GM12878 (cell line): Measurements from ENCODE around the gene SMCO4. TPM values are rescaled to one million over a fixed set of nuclear protein-coding genes. Genes with fewer than 3 reads are reported as not detected.
"Not testable (repeated sequence)": the region's sequence is repeated elsewhere in the genome, so short reads cannot be mapped to it uniquely, and the experiment has no call there.

Experiments used
- ATAC-seq: fragments of 200-7000 bp; cut with Tn5 transposase; 3 replicates; pipeline ENCODE4 v1.9.1; 2020; ENCODE audit warnings: mild to moderate bottlenecking, moderate library complexity
- BruUV-seq: library from RNA; stranded (reverse); fragments of 400-500 nt; replicated peaks from 2 replicates; lab custom pipeline; 2021; lab: Mats Ljungman, UMichigan
- CTCF ChIA-PET: fragments of 300-600 bp; sonication (Branson Sonifier 250); formaldehyde crosslinking; extraction: SDS; loops from one replicate; lab custom pipeline; 2021; ENCODE audit warnings: inconsistent platforms; lab: Yijun Ruan, JAX
- POLR2A ChIA-PET: fragments of 350-600 bp; formaldehyde crosslinking; extraction: SDS; loops from one replicate; lab custom pipeline; 2021; ENCODE audit warnings: inconsistent platforms; lab: Charles Lee
- RAD21 ChIA-PET: fragments of 300-600 bp; sonication (Branson Sonifier 250); formaldehyde crosslinking; loops from one replicate; lab custom pipeline; 2023; ENCODE audit warnings: antibody characterized with exemption; ENCODE audit not compliant: unreplicated experiment; lab: Charles Lee
- SMC1A ChIA-PET: fragments of 300-600 bp; sonication (Branson Sonifier 250); formaldehyde crosslinking; loops from one replicate; lab custom pipeline; 2023; ENCODE audit not compliant: unreplicated experiment, uncharacterized antibody; lab: Charles Lee
- DNase-seq: peaks from one replicate; pipeline ENCODE4 v3.0.0-alpha.2; 2011; ENCODE audit warnings: low read depth, low spot score
- FAIRE-seq: peaks from 3 replicates; lab custom pipeline; 2011; peaks lifted over from hg19 to GRCh38; lab: Jason Lieb, UNC
- H2AFZ ChIP-seq: 2 replicates; pipeline ENCODE4 v1.6.0; 2011; ENCODE audit warnings: low read depth, low read length, control low read depth; ENCODE audit not compliant: control insufficient read depth
- H3K27ac ChIP-seq: 2 replicates; pipeline ENCODE4 v1.5.1; 2011; ENCODE audit warnings: control low read depth; ENCODE audit not compliant: control insufficient read depth, insufficient read depth
- H3K27me3 ChIP-seq, 2 experiments: replicated peaks in 1 of 2; 2 replicates each; pipeline versions ENCODE4 v1.6.0 to v1.6.1; 2011; ENCODE audit warnings: low read length in 1 of 2; ENCODE audit not compliant: control insufficient read depth in 2 of 2, insufficient read depth in 2 of 2
- H3K36me3 ChIP-seq, 2 experiments: 2 replicates each; pipeline ENCODE4 v1.5.1; 2011; ENCODE audit warnings: low read length in 1 of 2; ENCODE audit not compliant: control insufficient read depth in 2 of 2, insufficient read depth in 2 of 2
- H3K4me1 ChIP-seq: 2 replicates; pipeline ENCODE4 v1.6.1; 2011; ENCODE audit warnings: mild to moderate bottlenecking, low read length, moderate library complexity, mixed read lengths; ENCODE audit not compliant: control insufficient read depth, insufficient read depth
- H3K4me2 ChIP-seq: 2 replicates; pipeline ENCODE4 v1.6.0; 2011; ENCODE audit warnings: control low read depth; ENCODE audit not compliant: control insufficient read depth, insufficient read depth
- H3K4me3 ChIP-seq: fragments of 200-600 bp; sonication (generic); 2 replicates; pipeline ENCODE4 v1.5.1; 2016
- H3K79me2 ChIP-seq: 2 replicates; pipeline ENCODE4 v1.6.0; 2011; ENCODE audit warnings: low read length; ENCODE audit not compliant: control insufficient read depth, insufficient read depth
- H3K9ac ChIP-seq: 2 replicates; pipeline ENCODE4 v1.8.0; 2011; ENCODE audit warnings: low read length, control low read depth, mixed read lengths; ENCODE audit not compliant: control insufficient read depth, insufficient read depth
- H3K9me3 ChIP-seq: replicated peaks from 3 replicates; pipeline ENCODE4 v1.5.1; 2011; ENCODE audit warnings: mild to moderate bottlenecking, low read length; ENCODE audit not compliant: control insufficient read depth, insufficient read depth
- H4K20me1 ChIP-seq: 2 replicates; pipeline ENCODE4 v1.6.0; 2011; ENCODE audit not compliant: control insufficient read depth, insufficient read depth
- BRCA1 ChIP-seq: IDR thresholded peaks from 2 replicates; pipeline ENCODE4 v1.6.1; 2011; ENCODE audit warnings: low read depth, low read length, improper control_type of control experiment
- CREM ChIP-seq: IDR thresholded peaks from 2 replicates; pipeline ENCODE4 v1.6.1; 2014; ENCODE audit warnings: antibody characterized with exemption, low read depth
- NBN ChIP-seq: fragments of 450-650 bp; IDR thresholded peaks from 2 replicates; pipeline ENCODE4 v1.6.1; 2016
- SREBF1 ChIP-seq: IDR thresholded peaks from 2 replicates; pipeline ENCODE4 v1.6.1; 2012; ENCODE audit warnings: mild to moderate bottlenecking, low read length
- SUPT20H ChIP-seq: IDR thresholded peaks from 2 replicates; pipeline ENCODE4 v1.6.1; 2011; ENCODE audit warnings: low read depth, mild to moderate bottlenecking, low read length, moderate library complexity, borderline replicate concordance; ENCODE audit not compliant: control insufficient read depth
- TCF7 ChIP-seq: IDR thresholded peaks from 2 replicates; pipeline ENCODE4 v1.6.1; 2014; ENCODE audit warnings: antibody characterized with exemption, borderline replicate concordance
- WGBS: methylation state at CpG from one replicate; pipeline ENCODE4 v1.1.6; 2016; ENCODE audit warnings: low lambda C conversion rate; ENCODE audit not compliant: insufficient replicate concordance, insufficient coverage; ENCODE audit errors: missing lambda C conversion rate; 5-methylcytosine and 5-hydroxymethylcytosine counted together
- in situ Hi-C: fragments of 300-500 bp; cut with MboI; formaldehyde crosslinking; loops from 9 replicates; pipeline ENCODE4 v1.14.3; 2018; ENCODE audit warnings: mixed read lengths
- intact Hi-C: fragments of 100-400 bp; cut with micrococcal nuclease; formaldehyde crosslinking; loops from one replicate; pipeline ENCODE4 v1.14.2; 2022; ENCODE audit not compliant: unreplicated experiment
- polyA plus RNA-seq, 11 experiments: library from polyadenylated mRNA; depleted of rRNA in 4 of 11; unstranded in 6 of 11; stranded (reverse) in 5 of 11; fragments of >200 nt; fragmentation: Nextera tagmentation in 4 of 11; fragmentation: Illumina TruSeq in 1 of 11; extraction: Ambion mirVana in 4 of 11; extraction: Trizol in 1 of 11; gene quantifications; 1 replicate in 1 of 11; 2 replicates in 10 of 11; pipeline versions ENCODE4 v1.2.1 to v1.2.3, GENCODE V29; 2011 to 2016; ENCODE audit warnings: inconsistent platforms in 2 of 11, missing spikeins in 2 of 11, low read depth in 1 of 11
- total RNA-seq, 4 experiments: library from RNA; depleted of rRNA in 3 of 4; stranded (reverse); fragments of >200 nt in 3 of 4; fragmentation: Illumina TruSeq in 1 of 4; extraction: Trizol in 1 of 4; gene quantifications; 2 replicates each; pipeline versions ENCODE4 v1.2.1 to v1.2.3, GENCODE V29; 2013 to 2021
- TF ChIP-seq, protein P1 (sequence below): fragments of 150-350 bp; IDR thresholded peaks from 2 replicates; pipeline ENCODE4 v1.6.1; 2016; ENCODE audit warnings: low read depth, low read length

SMCO4 gene
- total and polyA plus RNA-seq, 10 of the 15 experiments (the other 5 are each of a cell fraction or from before 2014, with no cell fraction given): 3.6 to 59.9 (median 27.9) TPM

DNA sequence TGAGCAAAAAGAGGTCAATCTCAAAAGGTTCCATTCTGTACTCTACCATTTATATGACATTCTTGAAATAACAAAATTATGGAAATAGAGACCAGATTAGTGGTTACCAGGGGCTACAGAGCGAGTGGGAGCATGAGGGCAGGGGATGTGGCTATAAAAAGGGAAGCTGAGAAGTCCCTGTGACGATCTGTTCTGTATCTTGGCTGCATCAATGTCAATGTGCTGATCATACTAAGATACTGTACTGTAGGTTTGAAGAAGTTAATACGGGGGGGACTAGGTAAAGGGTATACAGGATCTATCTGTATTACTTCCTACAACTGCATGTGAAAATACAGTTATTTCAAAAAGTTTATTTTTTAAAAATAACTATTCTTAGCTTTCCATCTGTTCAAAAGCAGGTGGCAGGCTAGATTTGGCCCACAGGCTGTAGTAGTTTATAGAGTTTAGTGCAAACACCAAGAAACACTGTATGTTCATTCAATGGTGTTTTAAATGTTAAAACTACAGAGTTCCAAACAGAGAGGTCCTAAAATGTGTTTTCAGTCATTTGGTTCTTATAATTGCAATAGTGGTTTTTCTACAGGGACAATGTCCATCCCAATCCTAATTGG is 78.2 kb downstream of the SMCO4 start:
- CTCF ChIA-PET: no interaction called here
- BruUV-seq: no TSS peak
- intact Hi-C loops: no loop called here

DNA sequence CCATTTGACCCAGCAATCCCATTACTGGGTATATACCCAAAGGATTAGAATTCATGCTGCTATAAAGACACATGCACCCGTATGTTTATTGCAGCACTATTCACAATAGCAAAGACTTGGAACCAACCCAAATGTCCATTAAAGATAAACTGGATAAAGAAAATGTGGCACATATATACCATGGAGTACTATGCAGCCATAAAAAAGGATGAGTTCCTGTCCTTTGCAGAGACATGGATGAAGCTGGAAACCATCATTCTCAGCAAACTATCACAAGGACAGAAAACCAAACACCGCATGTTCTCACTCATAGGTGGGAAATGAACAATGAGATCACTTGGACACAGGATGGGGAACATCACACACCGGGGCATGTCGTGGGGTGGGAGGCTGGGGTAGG is 79.5 kb downstream of the SMCO4 start:
- H3K79me2 ChIP-seq, H3K9me3 ChIP-seq, POLR2A ChIA-PET, H3K36me3 ChIP-seq, H3K27me3 ChIP-seq, FAIRE-seq, H3K4me3 ChIP-seq, in situ Hi-C loops, CTCF ChIA-PET, H3K27ac ChIP-seq, H3K9ac ChIP-seq, RAD21 ChIA-PET, ATAC-seq, H2AFZ ChIP-seq, H4K20me1 ChIP-seq, H3K4me2 ChIP-seq, H3K4me1 ChIP-seq, intact Hi-C loops, BruUV-seq, DNase-seq: not testable (repeated sequence)
- SMC1A ChIA-PET: interaction anchor here (0.6 to 1.5 kb wide), 2 partner anchors 78 to 177 kb away, joined by 4 to 6 read pairs; no protein-coding TSS in a partner anchor
- WGBS: 82% methylated on average over 4 of the region's 4 CpGs

More for the DNA sequence above, 78.2 kb downstream of the SMCO4 start:
- ATAC-seq (no peak), FAIRE-seq (no peak), DNase-seq (no peak)
- TF ChIP-seq SREBF1 (no peak), BRCA1 (no peak), CREM (no peak), SUPT20H (no peak), NBN (no peak), TCF7 (no peak)
- TF ChIP-seq, protein P1, sequence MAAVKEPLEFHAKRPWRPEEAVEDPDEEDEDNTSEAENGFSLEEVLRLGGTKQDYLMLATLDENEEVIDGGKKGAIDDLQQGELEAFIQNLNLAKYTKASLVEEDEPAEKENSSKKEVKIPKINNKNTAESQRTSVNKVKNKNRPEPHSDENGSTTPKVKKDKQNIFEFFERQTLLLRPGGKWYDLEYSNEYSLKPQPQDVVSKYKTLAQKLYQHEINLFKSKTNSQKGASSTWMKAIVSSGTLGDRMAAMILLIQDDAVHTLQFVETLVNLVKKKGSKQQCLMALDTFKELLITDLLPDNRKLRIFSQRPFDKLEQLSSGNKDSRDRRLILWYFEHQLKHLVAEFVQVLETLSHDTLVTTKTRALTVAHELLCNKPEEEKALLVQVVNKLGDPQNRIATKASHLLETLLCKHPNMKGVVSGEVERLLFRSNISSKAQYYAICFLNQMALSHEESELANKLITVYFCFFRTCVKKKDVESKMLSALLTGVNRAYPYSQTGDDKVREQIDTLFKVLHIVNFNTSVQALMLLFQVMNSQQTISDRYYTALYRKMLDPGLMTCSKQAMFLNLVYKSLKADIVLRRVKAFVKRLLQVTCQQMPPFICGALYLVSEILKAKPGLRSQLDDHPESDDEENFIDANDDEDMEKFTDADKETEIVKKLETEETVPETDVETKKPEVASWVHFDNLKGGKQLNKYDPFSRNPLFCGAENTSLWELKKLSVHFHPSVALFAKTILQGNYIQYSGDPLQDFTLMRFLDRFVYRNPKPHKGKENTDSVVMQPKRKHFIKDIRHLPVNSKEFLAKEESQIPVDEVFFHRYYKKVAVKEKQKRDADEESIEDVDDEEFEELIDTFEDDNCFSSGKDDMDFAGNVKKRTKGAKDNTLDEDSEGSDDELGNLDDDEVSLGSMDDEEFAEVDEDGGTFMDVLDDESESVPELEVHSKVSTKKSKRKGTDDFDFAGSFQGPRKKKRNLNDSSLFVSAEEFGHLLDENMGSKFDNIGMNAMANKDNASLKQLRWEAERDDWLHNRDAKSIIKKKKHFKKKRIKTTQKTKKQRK: no peak
- Histone ChIP-seq H3K4me2 (no peak overlapping the region), H3K9ac (no peak overlapping the region), H3K27me3 (no peaks in the 10 kb centered on the region), H3K27ac (no peak overlapping the region), H3K79me2 (no peaks in the 10 kb centered on the region), H3K4me1 (no peaks in the 10 kb centered on the region), H3K9me3 (no peaks in the 10 kb centered on the region), H2AFZ (no peak overlapping the region), H3K4me3 (no peak overlapping the region), H4K20me1 (no peaks in the 10 kb centered on the region), H3K36me3 (no peaks in the 10 kb centered on the region)
- ChIA-PET POLR2A (interaction anchor here (0.5 kb wide), 1 partner anchor 609 kb away, joined by 3 read pairs; no protein-coding TSS in a partner anchor), RAD21 (interaction anchor here (0.5 to 0.6 kb wide), 2 partner anchors 160 to 197 kb away, joined by 3 to 4 read pairs; partner anchors contain the start of gene CEP295), SMC1A (interaction anchor here (1.2 to 1.5 kb wide), 2 partner anchors 10 to 76 kb away, joined by 4 to 6 read pairs; no protein-coding TSS in a partner anchor)
- WGBS: 17% methylated on average over 3 of the region's 3 CpGs
- in situ Hi-C loops: no loop called here
